Measurements from ENCODE around the gene ADCY4. TPM values are rescaled to one million over a fixed set of nuclear protein-coding genes. Genes with fewer than 3 reads are reported as not detected.

ADCY4 gene
- polyA plus RNA-seq: 0.99 TPM in 1 of 2 replicates, not detected in the other

DNA sequence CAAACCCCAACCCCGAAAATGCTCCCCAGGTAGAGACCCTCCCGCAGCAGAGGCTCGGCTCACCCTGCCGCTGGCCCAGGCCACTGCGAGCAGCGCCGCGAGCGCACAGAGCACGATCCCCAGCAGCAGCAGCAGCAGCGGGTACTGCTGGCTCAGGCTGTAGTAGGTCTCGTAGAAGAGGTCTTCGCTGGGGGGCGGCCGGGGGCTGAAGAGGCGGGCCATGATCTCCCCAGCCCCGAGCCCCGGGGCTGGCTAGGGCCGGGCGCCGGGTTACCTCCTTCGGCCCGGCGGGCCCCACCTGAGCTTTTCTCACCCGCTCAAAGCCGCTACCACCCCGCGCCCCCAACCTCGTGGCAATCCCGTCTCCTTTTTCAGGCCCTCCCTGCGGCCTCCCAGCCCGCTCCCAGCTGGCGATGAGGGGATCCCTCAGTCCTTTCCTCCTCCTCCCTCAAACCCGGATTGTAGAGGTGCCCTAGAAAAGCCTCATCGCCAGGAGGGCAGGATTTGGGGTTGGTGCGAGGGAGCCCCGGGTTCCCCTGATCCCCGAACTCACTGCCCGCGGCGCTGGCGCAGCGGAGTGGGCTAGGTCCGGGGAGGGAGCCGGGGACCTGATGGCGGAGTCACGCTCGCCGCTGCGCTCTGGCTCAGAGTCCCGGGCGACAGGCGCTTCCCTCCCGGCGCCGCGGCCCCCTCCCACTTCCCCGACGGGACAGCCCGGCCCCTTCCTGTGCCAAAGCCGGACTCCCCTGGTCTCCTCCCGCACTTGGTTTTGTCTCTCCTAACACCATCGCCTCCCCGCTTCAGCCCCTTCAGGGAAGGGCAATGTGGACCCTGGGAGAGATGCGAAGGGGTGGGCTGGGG, at the start of gene ADCY4:
Gene ADCY4 (minus strand): TSS at position 641 of the 861 bp plus-strand sequence. CDS start 419 bp downstream, at position 222.

DNA sequence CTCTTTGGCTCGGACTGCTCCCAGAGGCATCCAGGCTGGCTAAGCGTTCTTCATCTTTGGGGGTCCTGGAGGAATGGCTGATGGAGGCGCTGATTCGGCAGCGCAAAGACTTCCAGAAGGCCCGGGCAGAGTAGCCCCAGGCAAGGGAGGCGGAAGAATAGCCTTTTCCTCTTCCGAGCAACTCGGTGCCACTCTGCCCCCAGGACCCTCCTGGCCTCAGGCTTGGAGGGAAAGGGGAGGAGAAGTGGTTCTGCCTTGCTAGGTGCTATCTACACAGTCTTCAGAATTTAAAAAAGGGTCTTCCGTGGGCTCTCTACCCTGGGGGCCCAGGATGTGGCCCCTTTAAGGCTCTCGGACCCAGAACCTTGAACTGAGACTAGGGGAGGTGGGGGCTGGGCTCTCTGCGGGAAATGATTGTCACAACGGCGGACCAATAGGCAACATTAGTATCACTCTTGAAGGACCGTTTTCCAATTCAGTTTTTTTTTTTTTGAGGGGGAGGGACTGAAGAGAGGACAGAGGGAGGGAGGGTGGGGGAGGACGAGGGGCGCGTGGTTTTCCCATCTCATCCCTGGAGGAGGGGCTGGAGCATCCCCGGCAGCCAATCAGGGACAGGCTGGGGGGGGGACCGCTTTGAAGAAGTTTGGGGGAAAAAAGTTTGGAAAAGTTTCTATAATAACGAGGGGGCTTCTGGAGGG, 32.8 kb upstream of the ADCY4 start, which contains the start of gene NFATC4:
Gene NFATC4 (plus strand): TSS at position 671 of the 698 bp plus-strand sequence. CDS start 157 bp downstream, outside the sequence.

DNA sequence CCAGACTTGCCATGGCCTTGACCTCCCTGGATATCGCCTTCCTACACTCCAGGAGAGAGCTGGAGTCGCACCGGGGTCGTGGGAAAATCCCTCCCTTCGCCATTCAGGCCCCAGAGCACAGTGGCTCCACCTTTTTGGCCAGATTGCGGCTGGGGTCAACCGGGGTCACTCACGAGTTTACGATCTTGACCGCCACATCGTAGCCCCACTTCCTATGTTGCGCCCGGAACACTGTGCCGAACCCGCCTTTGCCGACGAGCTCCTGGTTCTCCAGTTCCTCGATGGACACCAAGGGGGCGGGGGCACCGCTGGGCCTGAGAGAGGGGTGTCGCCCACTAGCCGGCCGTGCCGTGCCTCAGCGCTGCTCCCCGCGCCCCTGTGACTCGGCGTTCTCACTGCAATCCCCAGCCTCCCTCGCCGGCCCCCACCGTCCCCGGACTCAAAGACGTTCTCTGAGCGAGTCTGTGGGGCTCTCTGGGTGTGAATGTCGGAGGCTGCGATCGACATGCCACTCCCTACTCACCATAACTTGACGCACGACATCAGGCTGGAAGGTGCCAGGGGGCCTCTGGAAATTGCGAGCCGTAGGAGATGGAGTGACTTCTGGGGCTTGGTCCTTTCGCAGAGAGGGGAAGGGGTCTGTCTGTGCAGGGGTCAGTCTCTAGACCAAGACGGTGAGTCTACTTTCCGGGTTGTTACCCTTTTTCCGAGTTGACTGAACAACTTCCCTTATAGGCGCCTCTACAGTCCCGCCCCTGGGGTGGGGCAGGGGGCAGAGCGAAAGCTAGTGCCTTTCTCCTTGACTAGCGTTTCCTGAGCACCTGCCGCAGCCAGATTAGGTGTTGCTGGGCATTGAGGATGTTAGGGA, 4.6 kb upstream of the ADCY4 start, which contains the start of gene RIPK3:
Gene RIPK3 (minus strand): TSS at position 708 of the 868 bp plus-strand sequence. CDS start 165 bp downstream, at position 543.

DNA sequence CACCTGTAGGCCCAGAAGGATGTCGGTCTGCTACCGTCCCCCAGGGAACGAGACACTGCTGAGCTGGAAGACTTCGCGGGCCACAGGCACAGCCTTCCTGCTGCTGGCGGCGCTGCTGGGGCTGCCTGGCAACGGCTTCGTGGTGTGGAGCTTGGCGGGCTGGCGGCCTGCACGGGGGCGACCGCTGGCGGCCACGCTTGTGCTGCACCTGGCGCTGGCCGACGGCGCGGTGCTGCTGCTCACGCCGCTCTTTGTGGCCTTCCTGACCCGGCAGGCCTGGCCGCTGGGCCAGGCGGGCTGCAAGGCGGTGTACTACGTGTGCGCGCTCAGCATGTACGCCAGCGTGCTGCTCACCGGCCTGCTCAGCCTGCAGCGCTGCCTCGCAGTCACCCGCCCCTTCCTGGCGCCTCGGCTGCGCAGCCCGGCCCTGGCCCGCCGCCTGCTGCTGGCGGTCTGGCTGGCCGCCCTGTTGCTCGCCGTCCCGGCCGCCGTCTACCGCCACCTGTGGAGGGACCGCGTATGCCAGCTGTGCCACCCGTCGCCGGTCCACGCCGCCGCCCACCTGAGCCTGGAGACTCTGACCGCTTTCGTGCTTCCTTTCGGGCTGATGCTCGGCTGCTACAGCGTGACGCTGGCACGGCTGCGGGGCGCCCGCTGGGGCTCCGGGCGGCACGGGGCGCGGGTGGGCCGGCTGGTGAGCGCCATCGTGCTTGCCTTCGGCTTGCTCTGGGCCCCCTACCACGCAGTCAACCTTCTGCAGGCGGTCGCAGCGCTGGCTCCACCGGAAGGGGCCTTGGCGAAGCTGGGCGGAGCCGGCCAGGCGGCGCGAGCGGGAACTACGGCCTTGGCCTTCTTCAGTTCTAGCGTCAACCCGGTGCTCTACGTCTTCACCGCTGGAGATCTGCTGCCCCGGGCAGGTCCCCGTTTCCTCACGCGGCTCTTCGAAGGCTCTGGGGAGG, 23.9 kb downstream of the ADCY4 start, which contains the start of gene LTB4R:
Gene LTB4R (plus strand): TSS at position 857 of the 959 bp plus-strand sequence. CDS start 4,150 bp downstream, outside the sequence.

DNA sequence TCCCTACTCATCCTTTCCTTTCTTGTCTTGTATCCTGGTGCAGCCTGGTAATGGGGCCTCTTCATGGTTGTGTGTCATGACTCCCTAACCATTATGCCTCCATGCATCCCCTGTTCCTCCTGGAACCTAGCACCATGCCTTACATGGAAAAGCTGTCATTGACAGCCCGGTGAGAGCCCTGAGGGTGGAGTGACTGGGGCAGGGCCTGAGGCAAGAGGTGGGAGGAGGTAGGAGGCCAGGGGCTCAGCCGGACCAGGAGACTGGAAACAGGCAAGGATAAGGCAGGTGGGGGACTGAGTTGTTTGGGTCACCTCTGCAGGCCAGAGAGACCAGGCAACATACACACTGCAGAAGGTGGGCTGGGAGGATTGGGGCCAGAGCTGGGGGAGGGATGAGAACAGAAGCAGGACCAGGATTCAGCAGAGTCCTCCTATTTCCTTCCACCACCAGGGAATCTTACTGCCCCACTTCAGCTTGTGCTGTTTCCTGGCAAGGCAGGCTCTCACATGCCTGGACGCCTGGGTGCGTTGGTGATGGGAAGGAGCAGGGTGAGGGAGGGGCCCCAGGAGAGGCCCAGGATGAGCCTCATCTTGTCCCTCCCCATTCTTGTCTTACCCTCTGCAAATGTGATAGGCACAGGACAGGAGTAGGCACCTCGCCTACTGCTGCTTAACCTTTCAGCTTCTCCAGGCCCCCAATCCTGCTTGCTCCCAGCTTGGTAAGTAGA, 25.2 kb downstream of the ADCY4 start, which contains the start of gene LTB4R2:
Gene LTB4R2 (plus strand): TSS at position 603 of the 727 bp plus-strand sequence. CDS start 525 bp downstream, outside the sequence.

DNA sequence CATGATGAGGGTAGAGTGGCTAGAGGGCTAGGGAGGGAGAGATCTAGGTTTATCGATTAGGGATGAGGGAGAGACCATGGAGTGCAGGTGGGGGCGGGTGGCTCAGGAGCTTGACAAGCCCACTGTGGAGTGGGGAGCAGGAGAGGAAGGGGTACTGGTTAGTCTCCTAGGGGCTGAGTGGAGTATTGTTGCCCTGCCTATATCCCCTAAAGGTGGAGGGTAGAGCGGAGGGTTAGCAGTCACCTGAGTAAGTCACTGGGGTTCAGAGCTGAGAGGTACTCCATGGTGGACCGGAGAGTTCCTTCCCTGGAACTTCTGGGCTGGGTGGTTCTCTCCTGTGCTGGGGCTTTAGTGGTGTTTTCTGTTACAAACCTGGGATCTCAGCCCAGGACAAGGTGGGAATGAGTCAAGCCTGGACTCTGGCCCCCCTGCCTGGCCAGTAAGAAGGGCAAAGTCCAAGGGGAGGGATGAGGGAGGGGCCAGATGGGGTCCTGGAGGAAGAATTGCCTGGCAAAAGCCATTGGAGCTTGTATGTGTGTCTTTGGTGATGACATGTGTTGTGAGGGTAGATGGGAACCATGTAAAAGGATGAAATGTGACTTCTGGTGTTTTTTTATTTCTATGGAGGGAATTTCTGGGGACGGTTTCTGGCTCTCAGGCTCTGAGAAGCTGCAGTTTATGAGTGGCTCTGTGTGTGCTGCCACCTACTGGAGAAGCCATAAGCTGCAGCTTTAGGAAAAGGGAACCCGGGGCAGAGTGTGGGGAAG, 27.1 kb downstream of the ADCY4 start, which contains the start of gene CIDEB:
Gene CIDEB (minus strand): TSS at position 403 of the 767 bp plus-strand sequence. CDS start 119 bp downstream, at position 284.

DNA sequence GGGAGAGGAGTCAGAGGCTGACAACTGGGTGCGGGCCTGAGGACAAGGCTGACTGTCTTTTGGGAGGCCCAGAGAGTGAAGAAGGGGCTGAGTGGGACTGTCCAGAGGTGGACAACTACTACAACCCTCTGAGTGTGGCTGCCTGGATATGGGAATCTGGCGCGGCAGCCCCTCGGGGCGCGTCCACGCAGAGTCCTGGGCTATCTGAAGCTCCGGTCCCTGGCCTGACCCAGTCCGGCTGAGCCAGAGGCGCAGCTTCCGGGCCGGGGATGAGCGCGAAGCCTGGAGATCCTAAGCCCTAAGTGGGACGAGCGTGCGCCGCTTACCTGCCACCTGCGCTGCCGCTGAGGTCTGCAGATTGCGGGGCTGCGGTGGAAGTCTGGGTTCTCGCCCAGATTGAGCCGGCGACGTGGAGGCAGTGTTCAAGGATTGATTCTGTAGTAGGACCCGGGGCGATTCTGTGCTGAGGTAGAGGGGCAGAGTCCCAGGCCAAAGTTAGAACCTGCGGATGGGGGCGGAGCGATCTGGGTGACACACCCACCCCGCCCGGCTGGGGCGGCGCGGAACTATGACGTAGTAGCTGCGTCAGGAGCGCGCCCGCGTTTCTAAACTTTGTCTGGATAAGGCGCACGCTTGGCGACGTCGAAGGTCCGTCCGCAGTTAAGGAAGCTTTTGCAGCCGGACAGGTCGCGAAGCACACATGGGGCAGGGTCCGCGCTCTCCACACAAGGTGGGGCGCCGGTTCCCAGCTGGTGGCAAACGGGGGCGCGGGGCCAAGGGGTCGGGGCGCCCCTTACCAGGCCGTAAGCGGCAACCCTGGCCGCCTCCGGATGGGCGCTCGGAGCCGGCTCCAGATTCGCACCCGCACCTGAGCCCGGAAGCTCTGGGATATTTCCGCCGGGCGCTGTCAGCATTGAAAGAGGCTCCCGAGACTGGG, 35.3 kb downstream of the ADCY4 start, which contains the start of the genes DHRS1 and NOP9:
Gene DHRS1 (minus strand): TSS at position 526 of the 937 bp plus-strand sequence. CDS start 674 bp downstream, outside the sequence.
Gene NOP9 (plus strand): TSS at position 596 of the 937 bp plus-strand sequence. CDS start 105 bp downstream, at position 701.

DNA sequence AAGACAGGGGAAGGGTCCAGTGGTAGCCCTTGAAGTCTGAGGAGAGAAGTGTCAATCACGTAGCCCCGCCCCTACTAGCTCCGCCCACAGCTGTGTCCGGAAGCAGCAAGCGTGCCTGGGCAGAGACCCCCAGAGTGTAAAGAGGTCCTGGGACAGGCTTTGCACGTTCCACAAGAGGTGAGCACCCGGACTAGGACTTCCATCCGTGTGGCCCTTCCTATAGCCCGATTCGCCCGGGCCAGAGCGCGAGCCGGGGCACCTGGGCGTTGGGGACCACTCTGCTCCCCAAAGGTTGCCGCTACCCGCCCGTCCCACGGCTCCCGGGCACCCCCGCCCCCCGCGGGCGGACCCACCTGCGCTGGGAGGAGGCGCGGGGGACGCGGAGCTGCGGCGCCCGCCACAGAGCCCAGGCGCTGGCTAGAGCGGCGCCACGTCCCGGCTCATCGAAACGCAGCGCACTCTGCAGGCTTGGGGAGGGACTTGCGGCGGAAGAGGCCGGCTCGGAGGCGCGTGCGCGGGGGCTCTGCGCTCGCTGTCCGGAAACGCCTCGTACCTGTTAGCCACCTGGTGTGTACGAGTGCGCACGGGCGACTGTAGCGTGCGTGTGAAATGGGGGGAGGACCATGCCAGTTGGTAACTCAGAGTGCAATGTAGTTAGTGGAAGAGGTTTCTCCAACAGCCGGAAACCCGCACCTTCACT, 63.6 kb downstream of the ADCY4 start, which contains the start of gene RABGGTA:
Gene RABGGTA (minus strand): TSS at position 464 of the 700 bp plus-strand sequence. CDS start 482 bp downstream, outside the sequence.

Other genes with a start within 250 kb of the ADCY4 start
- 1.2 TPM in 1 of 2 replicates, not detected in the other for gene PCK2, start 240.8 kb downstream of the ADCY4 start, polyA plus RNA-seq
- gene DCAF11, start 220.3 kb downstream of the ADCY4 start, polyA plus RNA-seq: 9.2 and 10.2 TPM in 2 replicates
- gene NRL, start 220.1 kb downstream of the ADCY4 start, polyA plus RNA-seq: 0.27 TPM in 1 of 2 replicates, not detected in the other
- gene FITM1, start 204.4 kb downstream of the ADCY4 start, polyA plus RNA-seq: not detected in 2 replicates
- 104 and 112 TPM in 2 replicates for gene PSME1, start 198.9 kb downstream of the ADCY4 start, polyA plus RNA-seq
- gene EMC9, start 193.5 kb downstream of the ADCY4 start, polyA plus RNA-seq: 21.2 and 22.7 TPM in 2 replicates
- gene PSME2, start 188.5 kb downstream of the ADCY4 start, polyA plus RNA-seq: 117 and 133 TPM in 2 replicates
- gene RNF31, start 187.6 kb downstream of the ADCY4 start, polyA plus RNA-seq: 15.5 and 28.7 TPM in 2 replicates
- 5.3 and 7.2 TPM in 2 replicates for gene IRF9, start 173.8 kb downstream of the ADCY4 start, polyA plus RNA-seq
- 6.9 and 12.6 TPM in 2 replicates for gene REC8, start 163.0 kb downstream of the ADCY4 start, polyA plus RNA-seq
- 11.9 and 14.7 TPM in 2 replicates for gene IPO4, start 146.3 kb downstream of the ADCY4 start, polyA plus RNA-seq
- 16.9 and 18.7 TPM in 2 replicates for gene TM9SF1, start 139.6 kb downstream of the ADCY4 start, polyA plus RNA-seq
- not detected in 2 replicates for gene TSSK4, start 129.4 kb downstream of the ADCY4 start, polyA plus RNA-seq
- gene CHMP4A, start 121.6 kb downstream of the ADCY4 start, polyA plus RNA-seq: 36.2 and 56.5 TPM in 2 replicates
- 35.8 and 55.7 TPM in 2 replicates for gene MDP1, start 119.0 kb downstream of the ADCY4 start, polyA plus RNA-seq
- gene NEDD8, start 102.7 kb downstream of the ADCY4 start, polyA plus RNA-seq: 1,309 and 1,370 TPM in 2 replicates
- gene GMPR2, start 102.1 kb downstream of the ADCY4 start, polyA plus RNA-seq: 57.3 and 98.9 TPM in 2 replicates
- 21.3 and 23.5 TPM in 2 replicates for gene TINF2, start 92.4 kb downstream of the ADCY4 start, polyA plus RNA-seq
- gene TGM1, start 71.9 kb downstream of the ADCY4 start, polyA plus RNA-seq: not detected in 2 replicates
- 13.6 and 17.3 TPM in 2 replicates for gene RABGGTA, start 63.5 kb downstream of the ADCY4 start, polyA plus RNA-seq
- gene DHRS1, start 35.3 kb downstream of the ADCY4 start, polyA plus RNA-seq: 7.7 and 15.5 TPM in 2 replicates
- gene NOP9, start 35.2 kb downstream of the ADCY4 start, polyA plus RNA-seq: 3.4 and 5.3 TPM in 2 replicates
- 3.6 TPM in 1 of 2 replicates, not detected in the other for gene CIDEB, start 27.1 kb downstream of the ADCY4 start, polyA plus RNA-seq
- 0.86 TPM in 1 of 2 replicates, not detected in the other for gene LTB4R2, start 24.9 kb downstream of the ADCY4 start, polyA plus RNA-seq
- gene LTB4R, start 23.6 kb downstream of the ADCY4 start, polyA plus RNA-seq: 0.79 and 1.8 TPM in 2 replicates
- gene RIPK3, start 4.9 kb upstream of the ADCY4 start, polyA plus RNA-seq: not detected in 2 replicates
- gene NFATC4, start 33.1 kb upstream of the ADCY4 start, polyA plus RNA-seq: 0.81 and 6.9 TPM in 2 replicates
- 0.05 and 0.87 TPM in 2 replicates for gene NYNRIN, start 63.9 kb upstream of the ADCY4 start, polyA plus RNA-seq
- 2.9 and 5.2 TPM in 2 replicates for gene CBLN3, start 94.6 kb upstream of the ADCY4 start, polyA plus RNA-seq
- gene KHNYN, start 94.9 kb upstream of the ADCY4 start, polyA plus RNA-seq: 0.28 and 0.52 TPM in 2 replicates
- gene SDR39U1, start 107.7 kb upstream of the ADCY4 start, polyA plus RNA-seq: 100 and 109 TPM in 2 replicates
- gene CMA1, start 173.2 kb upstream of the ADCY4 start, polyA plus RNA-seq: not detected in 2 replicates
- not detected in 2 replicates for gene CTSG, start 241.2 kb upstream of the ADCY4 start, polyA plus RNA-seq

All from Purkinje cell (primary cell).